K562 (cell line): Measurements from ENCODE around the gene NOSIP. TPM values are rescaled to one million over a fixed set of nuclear protein-coding genes. Genes with fewer than 3 reads are reported as not detected.

Experiments
- ATAC-seq: fragments of 200-7000 bp; cut with Tn5 transposase; 3 replicates; pipeline ENCODE4 v1.9.1; 2020; ENCODE audit warnings: moderate library complexity
- BruUV-seq: library from RNA; stranded (reverse); fragments of 400-500 nt; replicated peaks from 2 replicates; lab custom pipeline; 2021; lab: Mats Ljungman, UMichigan
- CTCF ChIA-PET: fragments of 300-600 bp; formaldehyde crosslinking; extraction: SDS; loops from one replicate; lab custom pipeline; 2021; ENCODE audit warnings: low intra/inter-chr PET ratio; lab: Yijun Ruan, JAX
- POLR2A ChIA-PET: fragments of 300-600, 350-650 bp; sonication (Branson Sonifier 250); formaldehyde crosslinking; extraction: SDS; loops from one replicate; lab custom pipeline; 2021; ENCODE audit warnings: antibody characterized with exemption, inconsistent platforms; lab: Yijun Ruan, JAX
- DNase-seq, 4 experiments: peaks; one replicate each; pipeline versions ENCODE4 v3.0.0 to v3.0.0-alpha.2; 2011 to 2018; ENCODE audit warnings: low spot score in 3 of 4, mixed read lengths in 3 of 4; ENCODE audit errors: extremely low read depth in 1 of 4
- FAIRE-seq: peaks from 2 replicates; lab custom pipeline; 2011; peaks lifted over from hg19 to GRCh38; lab: Jason Lieb, UNC
- H2AFZ ChIP-seq: 2 replicates; pipeline ENCODE4 v1.6.0; 2011; ENCODE audit warnings: low read depth, low read length, control low read depth, inconsistent platforms
- H3K27ac ChIP-seq: fragments of 200-600 bp; 3 replicates; pipeline ENCODE4 v1.8.0; 2011; ENCODE audit warnings: low read depth, mild to moderate bottlenecking, control low read depth, inconsistent platforms, low read length, moderate library complexity, mixed read lengths; ENCODE audit errors: extremely low read depth
- H3K27me3 ChIP-seq, 2 experiments: fragments of 300-600 bp in 1 of 2; 2 replicates in 1 of 2; 3 replicates in 1 of 2; pipeline versions ENCODE4 v1.6.0 to v1.8.0; 2011; ENCODE audit warnings: inconsistent platforms in 2 of 2, low read length in 2 of 2, mild to moderate bottlenecking in 1 of 2, mixed read lengths in 1 of 2, moderate library complexity in 1 of 2; ENCODE audit not compliant: control insufficient read depth in 2 of 2, insufficient read depth in 2 of 2
- H3K36me3 ChIP-seq: fragments of 300-600 bp; 3 replicates; pipeline ENCODE4 v1.8.0; 2011; ENCODE audit warnings: mild to moderate bottlenecking, low read length, inconsistent platforms; ENCODE audit not compliant: control insufficient read depth, insufficient read depth
- H3K4me1 ChIP-seq, 2 experiments: fragments of 200-600 bp in 1 of 2; replicated peaks in 1 of 2; 2 replicates in 1 of 2; 3 replicates in 1 of 2; pipeline versions ENCODE4 v1.5.1 to v1.8.0; 2011; ENCODE audit warnings: inconsistent platforms in 2 of 2, low read length in 2 of 2, mild to moderate bottlenecking in 1 of 2, mixed read lengths in 1 of 2, moderate library complexity in 1 of 2; ENCODE audit not compliant: control insufficient read depth in 2 of 2, insufficient read depth in 2 of 2
- H3K4me2 ChIP-seq: 2 replicates; pipeline ENCODE4 v1.6.1; 2011; ENCODE audit warnings: low read length, control low read depth, inconsistent platforms, mixed read lengths; ENCODE audit not compliant: insufficient read depth
- H3K4me3 ChIP-seq: fragments of 200-600 bp; sonication (generic), shearing (Covaris generic); 2 replicates; pipeline ENCODE4 v1.5.1; 2016; ENCODE audit warnings: control low read depth, inconsistent platforms
- H3K79me2 ChIP-seq: fragments of 200-600 bp; 3 replicates; pipeline ENCODE4 v1.8.0; 2011; ENCODE audit warnings: low read length, inconsistent platforms; ENCODE audit not compliant: control insufficient read depth, insufficient read depth
- H3K9ac ChIP-seq, 2 experiments: 2 replicates each; pipeline versions ENCODE4 v1.6.0 to v1.6.1; 2011; ENCODE audit warnings: low read depth in 2 of 2, low read length in 2 of 2, control low read depth in 1 of 2, inconsistent platforms in 1 of 2, mild to moderate bottlenecking in 1 of 2, mixed read lengths in 1 of 2; ENCODE audit not compliant: insufficient read depth in 1 of 2
- H3K9me1 ChIP-seq: one replicate; pipeline ENCODE4 v1.6.0; 2011; ENCODE audit warnings: inconsistent platforms, mild to moderate bottlenecking, low read length, moderate library complexity; ENCODE audit not compliant: control insufficient read depth, insufficient read depth
- H3K9me3 ChIP-seq: replicated peaks from 2 replicates; pipeline ENCODE4 v1.5.1; 2011; ENCODE audit warnings: low read depth, low read length, inconsistent platforms; ENCODE audit not compliant: control insufficient read depth, insufficient read depth
- H4K20me1 ChIP-seq: replicated peaks from 2 replicates; pipeline ENCODE4 v1.6.1; 2011; ENCODE audit warnings: low read length, inconsistent platforms, mixed read lengths; ENCODE audit not compliant: control insufficient read depth, insufficient read depth
- EHMT2 ChIP-seq: fragments of 450-650 bp; IDR thresholded peaks from 2 replicates; pipeline ENCODE4 v1.6.1; 2018; ENCODE audit warnings: antibody characterized with exemption
- GATA2 ChIP-seq: sonication (generic); formaldehyde crosslinking; IDR thresholded peaks from 2 replicates; pipeline ENCODE4 v1.4.0; 2020; ENCODE audit warnings: mild to moderate bottlenecking, missing genetic modification reagents
- MAFG ChIP-seq: fragments of 450-650 bp; conservative IDR thresholded peaks from 2 replicates; pipeline ENCODE4 v1.6.1; 2016; ENCODE audit warnings: missing genetic modification characterization, missing compliant biosample characterization
- MEF2A ChIP-seq: IDR thresholded peaks from 2 replicates; pipeline ENCODE4 v1.6.1; 2011; ENCODE audit warnings: low read depth, mild to moderate bottlenecking, low read length, moderate library complexity; ENCODE audit not compliant: control insufficient read depth
- MEIS2 ChIP-seq: fragments of 450-650 bp; IDR thresholded peaks from 2 replicates; pipeline ENCODE4 v1.6.1; 2014; ENCODE audit warnings: mild to moderate bottlenecking; ENCODE audit not compliant: partially characterized antibody
- NR3C1 ChIP-seq: sonication (generic); formaldehyde crosslinking; IDR thresholded peaks from 2 replicates; pipeline ENCODE4 v1.8.1; 2022; ENCODE audit warnings: missing genetic modification reagents
- SIX5 ChIP-seq, 2 experiments: IDR thresholded peaks; 2 replicates each; pipeline ENCODE4 v1.6.1; 2011; ENCODE audit warnings: low read length in 2 of 2, borderline replicate concordance in 1 of 2, low read depth in 1 of 2, mild to moderate bottlenecking in 1 of 2, moderate library complexity in 1 of 2; ENCODE audit not compliant: insufficient read depth in 1 of 2
- ZNF354B ChIP-seq: fragments of 250-450 bp; sonication (Bioruptor Pico); IDR thresholded peaks from 2 replicates; pipeline ENCODE4 v1.4.0; 2020
- ZNF445 ChIP-seq: fragments of 250-450 bp; sonication (Bioruptor Pico); IDR thresholded peaks from 2 replicates; pipeline ENCODE4 v1.4.0; 2020; ENCODE audit warnings: low read depth, mild to moderate bottlenecking, moderate library complexity
- WGBS: fragments of 100-300 bp; shearing (Covaris generic); methylation state at CpG from one replicate; pipeline ENCODE4 v1.1.6; 2016; ENCODE audit warnings: low coverage, mixed read lengths; ENCODE audit not compliant: insufficient coverage; ENCODE audit errors: missing lambda C conversion rate; 5-methylcytosine and 5-hydroxymethylcytosine counted together
- in situ Hi-C: fragments of 300-500 bp; cut with MboI; formaldehyde crosslinking; loops from 4 replicates; pipeline ENCODE4 v1.15.0; 2018; ENCODE audit warnings: inconsistent platforms, mixed read lengths
- intact Hi-C: fragments of 100-400 bp; cut with micrococcal nuclease; formaldehyde crosslinking; loops from 2 replicates; pipeline ENCODE4 v1.14.2; 2022
- polyA plus RNA-seq, 8 experiments: library from polyadenylated mRNA; depleted of rRNA in 4 of 8; stranded (reverse) in 5 of 8; unstranded in 3 of 8; fragments of >200 nt; fragmentation: Nextera tagmentation in 2 of 8; fragmentation: Illumina TruSeq in 1 of 8; extraction: Ambion mirVana in 2 of 8; extraction: Trizol in 1 of 8; gene quantifications; 2 replicates each; pipeline versions ENCODE4 v1.2.1 to v1.2.3, GENCODE V29; 2011 to 2014; ENCODE audit warnings: inconsistent platforms in 1 of 8, missing spikeins in 1 of 8
- total RNA-seq, 7 experiments: library from RNA; depleted of rRNA in 6 of 7; stranded (reverse); fragments of >200 nt in 6 of 7; fragmentation: Illumina TruSeq in 2 of 7; extraction: Trizol in 2 of 7; gene quantifications; 2 replicates each; pipeline versions ENCODE4 v1.2.1 to v1.2.3, GENCODE V29; 2011 to 2021; ENCODE audit warnings: low replicate concordance in 1 of 7
- TF ChIP-seq, protein P1 (sequence below), 2 experiments: fragments of 450-650 bp; formaldehyde crosslinking in 1 of 2; IDR thresholded peaks; 2 replicates each; pipeline versions ENCODE4 v1.4.0 to v1.6.1; 2014 to 2020; ENCODE audit warnings: mild to moderate bottlenecking in 2 of 2, borderline replicate concordance in 1 of 2, low read depth in 1 of 2
- TF ChIP-seq, protein P2 (sequence below): fragments of 250-450 bp; sonication (Bioruptor Pico); IDR thresholded peaks from 2 replicates; pipeline ENCODE4 v1.5.0; 2022; ENCODE audit warnings: mild to moderate bottlenecking

NOSIP gene
- total and polyA plus RNA-seq, 9 of the 15 experiments (the other 6 are each of a cell fraction or from before 2014, with no cell fraction given) = 14.4 to 153 (median 79.9) TPM

DNA sequence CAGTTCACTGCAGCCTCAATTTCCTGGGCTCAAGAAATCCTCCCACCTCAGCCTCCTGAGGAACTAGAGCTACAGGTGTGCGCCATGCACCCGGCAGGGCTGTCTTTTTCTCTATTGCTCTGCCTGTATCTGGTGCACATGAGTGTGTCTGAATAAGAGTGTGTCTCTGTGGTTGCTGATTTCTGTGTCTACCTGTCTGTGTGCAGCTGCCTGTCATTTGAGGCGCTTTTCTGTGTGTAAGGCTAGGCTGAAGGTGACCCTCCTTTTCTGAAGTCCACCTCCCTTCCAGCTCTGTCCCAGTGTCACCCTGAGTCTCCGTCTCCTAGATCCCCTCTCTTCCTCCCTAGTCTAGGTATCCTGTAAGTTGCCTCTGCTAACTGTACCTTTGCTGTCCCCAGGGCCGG lies 9.1 kb upstream of the NOSIP start:
- FAIRE-seq (peak; percentile 35), ATAC-seq (no peak), DNase-seq (no peak)
- Histone ChIP-seq H3K9ac (peak overlapping the region in 1 of 2 experiments; percentile 85; a peak in 1 of 4 replicates), H3K79me2 (peaks cover 37% of the 10 kb centered on the region), H3K27ac (peak overlapping the region; percentile 30; the same call in 2 of the 3 replicates), H4K20me1 (peaks cover 6% of the 10 kb centered on the region; the same call in 1 of the 2 replicates), H3K4me1 (peaks cover 10 to 43% of the 10 kb centered on the region in 2 experiments; a peak in 4 of 5 replicates), H3K9me1 (peaks cover 3% of the 10 kb centered on the region), H3K36me3 (peaks cover 10% of the 10 kb centered on the region), H3K27me3 (no peaks in the 10 kb centered on the region), H3K9me3 (no peaks in the 10 kb centered on the region), H3K4me2 (peak overlapping the region; percentile 70), H3K4me3 (no peak overlapping the region), H2AFZ (peak overlapping the region; percentile 86)
- no TSS peak for BruUV-seq
- intact Hi-C loops = no loop called here
- in situ Hi-C loops = no loop called here
- 45% methylated on average over 4 of the region's 5 CpGs for WGBS
- ChIA-PET POLR2A (interaction anchor here (0.6 to 3.5 kb wide), 11 partner anchors 9 to 944 kb away, joined by 3 to 30 read pairs (median 3); partner anchors contain the start of genes NOSIP, PRRG2 and RPS11), CTCF (interaction anchor here (0.6 kb wide), 1 partner anchor 57 kb away, joined by 3 read pairs; no protein-coding TSS in a partner anchor)
- no peak for TF ChIP-seq ZNF354B (CRISPR knock-in tag)
- TF ChIP-seq ZNF445 (CRISPR knock-in tag) = no peak
- no peak for TF ChIP-seq SIX5 (IDR thresholded peaks at IDR 0.05; ENCODE audit: borderline replicate concordance in 1 of 2, insufficient read depth in 1 of 2, low read depth in 1 of 2, low read length in 2 of 2)
- TF ChIP-seq MAFG (tag) = no peak
- no peak for TF ChIP-seq EHMT2
- TF ChIP-seq, protein P1, sequence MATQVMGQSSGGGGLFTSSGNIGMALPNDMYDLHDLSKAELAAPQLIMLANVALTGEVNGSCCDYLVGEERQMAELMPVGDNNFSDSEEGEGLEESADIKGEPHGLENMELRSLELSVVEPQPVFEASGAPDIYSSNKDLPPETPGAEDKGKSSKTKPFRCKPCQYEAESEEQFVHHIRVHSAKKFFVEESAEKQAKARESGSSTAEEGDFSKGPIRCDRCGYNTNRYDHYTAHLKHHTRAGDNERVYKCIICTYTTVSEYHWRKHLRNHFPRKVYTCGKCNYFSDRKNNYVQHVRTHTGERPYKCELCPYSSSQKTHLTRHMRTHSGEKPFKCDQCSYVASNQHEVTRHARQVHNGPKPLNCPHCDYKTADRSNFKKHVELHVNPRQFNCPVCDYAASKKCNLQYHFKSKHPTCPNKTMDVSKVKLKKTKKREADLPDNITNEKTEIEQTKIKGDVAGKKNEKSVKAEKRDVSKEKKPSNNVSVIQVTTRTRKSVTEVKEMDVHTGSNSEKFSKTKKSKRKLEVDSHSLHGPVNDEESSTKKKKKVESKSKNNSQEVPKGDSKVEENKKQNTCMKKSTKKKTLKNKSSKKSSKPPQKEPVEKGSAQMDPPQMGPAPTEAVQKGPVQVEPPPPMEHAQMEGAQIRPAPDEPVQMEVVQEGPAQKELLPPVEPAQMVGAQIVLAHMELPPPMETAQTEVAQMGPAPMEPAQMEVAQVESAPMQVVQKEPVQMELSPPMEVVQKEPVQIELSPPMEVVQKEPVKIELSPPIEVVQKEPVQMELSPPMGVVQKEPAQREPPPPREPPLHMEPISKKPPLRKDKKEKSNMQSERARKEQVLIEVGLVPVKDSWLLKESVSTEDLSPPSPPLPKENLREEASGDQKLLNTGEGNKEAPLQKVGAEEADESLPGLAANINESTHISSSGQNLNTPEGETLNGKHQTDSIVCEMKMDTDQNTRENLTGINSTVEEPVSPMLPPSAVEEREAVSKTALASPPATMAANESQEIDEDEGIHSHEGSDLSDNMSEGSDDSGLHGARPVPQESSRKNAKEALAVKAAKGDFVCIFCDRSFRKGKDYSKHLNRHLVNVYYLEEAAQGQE (IDR thresholded peaks at IDR 0.05; ENCODE audit: borderline replicate concordance) = no peak
- TF ChIP-seq, protein P1 (CRISPR knock-in tag; IDR thresholded peaks at IDR 0.05; ENCODE audit: low read depth) = no peak
- no peak for TF ChIP-seq MEF2A
- TF ChIP-seq GATA2 (CRISPR knock-in tag) = no peak
- no peak for TF ChIP-seq NR3C1 (CRISPR knock-in tag)
- TF ChIP-seq, protein P2, sequence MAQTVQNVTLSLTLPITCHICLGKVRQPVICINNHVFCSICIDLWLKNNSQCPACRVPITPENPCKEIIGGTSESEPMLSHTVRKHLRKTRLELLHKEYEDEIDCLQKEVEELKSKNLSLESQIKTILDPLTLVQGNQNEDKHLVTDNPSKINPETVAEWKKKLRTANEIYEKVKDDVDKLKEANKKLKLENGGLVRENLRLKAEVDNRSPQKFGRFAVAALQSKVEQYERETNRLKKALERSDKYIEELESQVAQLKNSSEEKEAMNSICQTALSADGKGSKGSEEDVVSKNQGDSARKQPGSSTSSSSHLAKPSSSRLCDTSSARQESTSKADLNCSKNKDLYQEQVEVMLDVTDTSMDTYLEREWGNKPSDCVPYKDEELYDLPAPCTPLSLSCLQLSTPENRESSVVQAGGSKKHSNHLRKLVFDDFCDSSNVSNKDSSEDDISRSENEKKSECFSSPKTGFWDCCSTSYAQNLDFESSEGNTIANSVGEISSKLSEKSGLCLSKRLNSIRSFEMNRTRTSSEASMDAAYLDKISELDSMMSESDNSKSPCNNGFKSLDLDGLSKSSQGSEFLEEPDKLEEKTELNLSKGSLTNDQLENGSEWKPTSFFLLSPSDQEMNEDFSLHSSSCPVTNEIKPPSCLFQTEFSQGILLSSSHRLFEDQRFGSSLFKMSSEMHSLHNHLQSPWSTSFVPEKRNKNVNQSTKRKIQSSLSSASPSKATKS (CRISPR knock-in tag) = no peak
- TF ChIP-seq MEIS2 = no peak
